Stimulated activated CD4-positive, alpha-beta T cell treated with anti-CD3 and anti-CD28 coated beads, Interleukin-12 subunit alpha, Interleukin-12 subunit beta, amount 100 ng/mL, for 48 hours (primary cell): Measurements from ENCODE around the gene ERN1.

Experiments used
- DNase-seq, 3 donors: peaks; one replicate each; pipeline ENCODE4 v3.0.0-alpha.2; 2020; ENCODE audit warnings: low read depth in 2 of 3, low spot score in 1 of 3

The ERN1 gene

DNA sequence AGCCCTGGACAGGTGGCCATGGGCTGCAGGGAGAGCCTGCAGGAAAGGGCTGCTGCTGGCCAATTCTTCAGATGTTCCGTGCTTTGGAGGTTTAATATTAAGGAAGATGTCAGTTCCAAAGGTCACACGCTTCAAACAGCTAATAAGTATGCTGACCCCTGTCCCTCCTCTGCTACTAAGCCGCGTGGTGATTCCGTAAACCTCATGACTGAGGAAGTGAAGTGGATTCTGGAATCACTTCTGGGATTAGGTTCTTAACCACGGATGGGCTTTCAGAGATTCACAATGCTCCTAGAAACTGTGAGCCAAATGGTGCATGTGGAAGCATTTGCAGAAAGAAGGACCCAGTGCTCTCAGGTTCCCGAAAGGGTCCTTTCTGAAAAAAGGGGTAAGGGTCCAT, 28.5 kb upstream of the ERN1 start:
- DNase-seq = no peak

DNA sequence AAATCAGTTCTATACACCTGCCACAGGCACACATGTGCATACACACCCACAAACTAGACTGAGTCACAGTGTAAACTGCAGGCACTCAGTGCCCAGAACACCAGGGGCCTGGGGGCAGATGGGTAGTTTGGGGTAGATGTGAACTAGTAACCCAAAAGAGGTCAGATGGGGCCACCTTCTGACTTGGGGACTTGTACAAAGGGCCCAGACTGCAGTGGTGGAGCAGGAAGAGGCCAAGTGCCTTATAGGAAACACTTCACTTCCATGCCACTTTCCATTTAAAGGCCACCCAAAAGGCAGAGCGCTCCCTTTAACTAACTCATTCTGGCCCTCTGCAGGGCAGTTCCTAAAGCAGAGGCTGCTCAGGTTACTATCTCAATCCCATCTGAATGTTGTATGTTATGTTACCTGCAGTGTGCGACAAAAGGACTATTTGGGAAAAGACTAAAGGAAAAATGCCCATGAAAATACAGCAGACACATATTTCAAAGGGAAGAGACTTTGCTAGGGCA, 27.8 kb upstream of the ERN1 start:
- DNase-seq = no peak

DNA sequence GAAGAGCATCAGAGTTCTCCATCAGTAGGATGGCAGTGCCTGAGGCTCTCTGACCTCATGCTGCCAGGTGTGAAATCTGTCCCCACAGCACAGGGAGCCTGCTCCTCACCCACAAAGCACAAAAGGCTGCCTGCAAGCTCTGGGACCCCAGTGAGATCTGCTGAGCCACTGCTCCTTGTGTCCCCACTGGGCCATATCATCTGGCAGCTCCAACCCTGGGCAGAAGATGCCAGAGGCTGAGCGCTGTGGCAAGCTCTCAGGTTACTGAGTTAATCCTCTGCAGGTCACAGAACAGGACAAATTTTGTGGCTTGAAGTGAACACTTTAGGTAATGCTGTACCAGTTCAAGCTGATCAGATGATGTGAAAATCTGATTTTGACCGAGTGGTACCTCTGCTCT, 26.7 kb upstream of the ERN1 start:
- DNase-seq = no peak

DNA sequence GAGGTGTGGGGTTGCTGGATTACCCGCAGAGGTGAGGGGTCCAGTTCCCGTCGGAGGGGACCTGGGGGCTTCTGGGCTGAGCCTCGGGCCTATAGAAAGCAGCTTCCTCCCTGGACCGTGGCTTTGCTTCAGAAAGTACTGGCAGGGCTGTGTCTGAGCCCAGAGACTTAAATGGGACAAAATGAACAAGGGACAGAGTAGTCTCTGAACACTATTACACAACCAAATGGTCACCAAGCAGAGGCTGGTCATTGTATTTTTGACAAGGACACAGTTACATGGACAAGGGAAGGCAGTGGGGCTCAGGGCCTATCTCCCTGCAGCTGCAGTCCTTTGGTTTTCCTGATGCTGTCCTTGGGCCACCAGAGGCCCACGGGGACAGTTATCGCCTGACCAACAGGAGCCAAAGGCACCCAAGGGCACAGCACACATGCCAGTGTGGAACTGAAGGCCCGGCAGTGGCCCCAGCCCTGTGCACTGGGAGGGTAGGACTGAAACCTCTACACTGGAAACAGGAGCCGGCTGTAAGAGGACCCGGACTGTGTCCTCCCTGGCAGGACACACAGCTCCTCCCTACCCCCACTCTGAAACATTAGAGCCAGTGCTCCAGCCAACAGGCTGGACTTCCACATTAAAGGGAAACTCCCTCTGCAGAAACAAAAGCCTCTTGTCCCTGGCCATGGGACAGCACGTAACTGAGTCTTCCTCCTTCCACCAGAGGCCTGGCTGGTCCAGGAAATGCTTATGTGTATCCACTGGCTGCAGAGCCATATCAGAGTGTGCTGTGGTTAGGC, 26.0 kb upstream of the ERN1 start:
- no peak for DNase-seq

GRCh38 chr17:64155129-64155528, 25.2 kb upstream of the ERN1 start:
- no peak for DNase-seq

DNA sequence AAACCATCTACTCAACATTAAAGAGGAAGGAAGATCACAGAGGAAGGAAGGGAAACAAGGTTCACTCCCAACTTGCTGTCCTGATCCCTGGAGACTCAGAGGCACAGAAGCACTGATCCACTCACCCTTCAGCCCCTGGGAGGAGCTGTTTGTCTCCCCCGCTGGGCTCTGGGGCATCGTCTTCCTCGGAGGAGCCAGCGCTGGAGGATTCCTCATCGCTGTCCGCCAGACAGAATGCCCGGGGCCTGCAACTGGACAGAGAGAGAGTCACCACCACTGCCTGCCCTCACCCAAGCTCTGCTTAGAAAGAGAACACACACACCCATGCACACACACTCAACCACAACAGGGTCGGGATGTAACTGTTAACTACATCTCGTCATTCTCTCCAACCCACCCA, 24.8 kb upstream of the ERN1 start:
- no peak for DNase-seq

GRCh38 chr17:64154313-64154695, 24.4 kb upstream of the ERN1 start:
- DNase-seq = no peak

GRCh38 chr17:64153565-64154312, 23.8 kb upstream of the ERN1 start:
- DNase-seq = no peak

DNA sequence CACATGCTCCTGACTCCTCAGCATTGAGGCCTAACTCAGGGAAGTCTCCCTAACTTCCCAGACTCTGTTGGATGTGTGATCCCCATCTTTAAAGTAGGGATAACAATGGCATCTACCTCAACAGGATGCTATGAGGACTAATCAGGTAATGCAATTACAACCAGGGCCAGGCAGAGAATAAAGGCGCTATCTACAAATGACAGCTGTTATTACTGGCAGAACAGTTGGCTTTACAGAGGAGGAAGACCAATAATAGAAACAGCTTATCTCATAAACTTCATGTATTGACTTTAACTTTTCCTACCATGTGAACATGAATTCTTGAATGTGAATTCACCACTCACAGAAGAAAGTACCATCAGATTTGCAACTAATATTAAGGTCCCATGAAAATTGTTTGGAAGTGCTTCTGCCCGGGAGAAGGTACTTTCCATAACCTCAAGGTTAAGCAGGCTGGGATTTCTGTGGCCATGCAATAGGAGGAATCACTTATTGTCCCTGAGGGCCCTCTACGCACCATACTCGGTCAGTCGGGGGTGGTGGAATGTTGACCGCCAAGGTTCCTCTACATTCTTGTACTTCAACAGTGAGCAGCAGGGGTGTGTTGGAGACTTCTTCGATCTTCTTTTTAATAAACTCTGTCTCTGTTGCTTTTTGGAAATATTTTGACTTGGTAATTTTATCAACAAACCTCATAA, 22.6 kb upstream of the ERN1 start:
- DNase-seq = no peak

DNA sequence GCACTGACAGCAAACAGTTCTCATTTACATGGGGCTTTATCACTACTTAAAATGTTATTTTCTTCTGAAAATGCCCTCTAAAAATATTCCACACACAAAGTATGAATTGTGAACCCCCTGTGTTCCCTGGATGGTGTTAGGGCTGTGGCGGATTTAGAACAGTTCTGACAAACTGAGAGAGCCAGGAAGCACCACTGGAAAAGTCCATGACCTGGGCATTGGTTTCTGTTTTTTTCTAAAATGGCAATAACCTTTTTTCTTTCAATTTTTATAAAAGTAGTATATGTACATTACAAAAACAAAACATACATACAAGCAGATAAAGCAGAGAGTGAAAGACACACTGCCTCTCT, 21.0 kb upstream of the ERN1 start:
- DNase-seq = no peak

DNA sequence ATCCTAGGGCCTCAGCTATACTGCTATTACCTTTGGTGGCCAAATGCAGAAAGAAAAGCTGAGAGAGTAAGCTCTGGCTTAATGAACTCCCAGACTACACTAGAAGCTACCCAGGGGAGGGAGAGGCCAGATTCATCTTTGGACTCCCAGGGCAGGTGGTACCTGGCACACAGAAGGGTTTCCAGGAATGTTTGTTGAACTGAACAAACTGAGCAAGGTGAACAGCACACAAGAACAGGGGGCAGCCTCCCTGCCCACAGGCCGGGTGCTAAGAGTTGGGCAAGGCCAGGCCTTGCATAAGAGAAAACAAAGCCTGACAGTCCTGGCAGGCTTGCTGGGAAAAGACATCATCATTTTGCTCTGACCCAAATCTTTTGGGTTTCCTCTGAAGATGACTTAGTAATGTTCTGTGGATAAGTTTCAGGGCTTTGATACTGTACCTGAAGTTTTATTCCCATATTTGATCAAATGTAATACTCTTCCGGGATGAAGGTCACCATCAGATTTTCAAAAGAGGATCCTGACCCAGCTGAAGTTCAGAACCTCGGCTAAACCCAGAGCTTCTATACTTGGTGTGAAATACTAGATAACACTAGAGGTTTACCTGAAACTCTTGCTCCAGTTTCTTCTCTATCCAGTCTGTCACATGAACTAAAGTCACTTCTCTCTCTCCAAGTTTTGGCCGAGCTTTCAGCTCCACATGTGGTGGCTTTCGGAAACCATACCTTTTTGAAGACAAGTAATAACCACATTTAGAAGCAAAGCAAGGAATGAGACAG, 20.5 kb upstream of the ERN1 start:
- no peak for DNase-seq

DNA sequence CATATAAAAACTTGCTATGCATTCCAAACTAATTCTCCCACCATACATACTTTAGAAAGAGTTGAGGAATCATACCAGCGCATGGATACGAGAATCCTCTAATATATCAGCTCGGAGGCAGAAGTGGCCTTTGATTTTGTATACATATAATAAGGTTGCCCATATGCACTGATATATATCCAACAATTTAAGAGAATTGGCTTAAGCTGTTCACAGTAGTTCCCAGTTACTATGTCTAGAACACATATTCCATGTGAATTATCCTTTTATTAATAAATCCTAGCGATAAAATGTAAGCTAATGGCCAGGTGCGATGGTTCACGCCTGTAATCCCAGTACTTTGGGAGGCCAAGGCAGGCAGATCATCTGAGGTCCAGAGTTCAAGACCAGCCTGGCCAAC, 19.3 kb upstream of the ERN1 start:
- DNase-seq = no peak

DNA sequence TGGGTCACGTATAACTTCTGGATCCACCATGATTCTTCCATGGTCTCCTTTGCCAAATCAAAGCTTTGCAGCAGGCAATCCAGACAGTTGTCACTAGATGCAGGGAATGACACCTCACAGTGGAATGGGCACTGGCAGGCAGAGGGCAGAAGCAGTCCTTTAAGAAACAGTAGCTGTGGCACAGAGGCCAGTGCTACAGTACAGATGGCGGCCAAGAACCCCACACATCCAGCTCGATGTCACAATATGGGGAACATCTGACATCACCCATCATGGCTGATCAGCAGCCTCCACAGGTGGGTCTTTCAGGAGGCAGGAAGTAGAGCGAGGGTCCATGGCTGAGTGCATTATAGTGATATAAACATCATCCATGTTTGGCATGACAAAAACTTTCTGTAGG, 18.8 kb upstream of the ERN1 start:
- no peak for DNase-seq

- DNase-seq = no peak
Observed at GRCh38 chr17:64148017-64148631, 18.2 kb upstream of the ERN1 start.

- DNase-seq = no peak
Observed at GRCh38 chr17:64147110-64148016, 17.4 kb upstream of the ERN1 start.

GRCh38 chr17:64146418-64147109, 16.6 kb upstream of the ERN1 start:
- peak in 2 of 3 donors; percentile 27 to 34 for DNase-seq

GRCh38 chr17:64145751-64146417, 15.9 kb upstream of the ERN1 start:
- peak; percentile 91 to 96 (median 92) for DNase-seq

DNA sequence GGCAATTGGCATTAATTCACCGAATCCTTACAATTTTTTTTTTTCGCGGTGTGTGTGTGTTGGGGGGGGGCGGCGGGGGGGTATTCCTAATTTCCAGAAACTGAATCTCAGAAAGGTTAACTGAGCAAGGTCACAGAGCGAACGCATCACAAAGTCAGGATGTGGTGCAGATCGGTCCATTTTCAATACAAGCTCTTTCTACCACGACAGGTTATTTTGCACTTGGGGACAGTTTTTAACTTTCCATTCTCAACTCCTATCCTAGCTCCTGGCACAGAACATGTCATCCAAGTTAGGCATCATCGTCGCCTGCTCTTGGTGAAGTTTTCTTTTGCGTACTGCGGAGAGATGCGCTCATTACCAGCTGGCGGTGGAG, 15.4 kb upstream of the ERN1 start:
- DNase-seq = no peak

DNA sequence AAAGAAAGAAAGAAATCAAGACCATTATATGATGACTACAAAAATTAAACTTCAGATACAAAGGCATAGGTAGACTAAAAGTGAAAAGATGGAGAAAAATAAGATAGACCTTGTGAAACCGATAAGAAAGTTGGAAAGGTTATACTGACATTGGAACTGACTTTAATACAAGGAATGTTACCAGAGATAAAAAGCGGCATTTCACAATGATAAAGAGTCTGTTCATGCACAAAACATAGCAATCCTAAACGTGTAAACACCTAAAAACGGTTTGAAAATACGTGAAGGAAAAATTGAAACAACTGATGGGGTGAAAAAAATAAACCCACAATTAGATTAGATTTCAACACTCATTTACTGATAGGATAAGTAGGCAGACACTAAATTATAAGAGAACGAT, 9.6 kb upstream of the ERN1 start:
- no peak for DNase-seq
